K562 (cell line): ENCODE measurements around the gene DNAI1. TPM values are rescaled to one million over a fixed set of nuclear protein-coding genes. Genes with fewer than 3 reads are reported as not detected.

ENCODE experiments used
- ARID4B ChIP-seq: sonication (generic); formaldehyde crosslinking; IDR thresholded peaks from 2 replicates; pipeline ENCODE4 v1.8.0; 2022; ENCODE audit warnings: mild to moderate bottlenecking, missing genetic modification reagents
- BACH1 ChIP-seq: fragments of 200-800 bp; sonication (Bioruptor generic); IDR thresholded peaks from 2 replicates; pipeline ENCODE4 v1.6.1; 2016; ENCODE audit warnings: missing genetic modification characterization, missing compliant biosample characterization
- CC2D1A ChIP-seq: fragments of 450-650 bp; IDR thresholded peaks from 2 replicates; pipeline ENCODE4 v1.6.1; 2017; ENCODE audit warnings: mild to moderate bottlenecking
- CHD7 ChIP-seq: fragments of 200-600 bp; sonication (generic); IDR thresholded peaks from one replicate; pipeline ENCODE4 v1.6.1; 2012; ENCODE audit warnings: mild to moderate bottlenecking, low read depth, low read length, inconsistent platforms
- EGR1 ChIP-seq: fragments of 450-650 bp; conservative IDR thresholded peaks from 2 replicates; pipeline ENCODE4 v1.6.1; 2017; ENCODE audit warnings: mild to moderate bottlenecking
- HDAC1 ChIP-seq, 2 experiments: fragments of 450-650 bp; IDR thresholded peaks; 2 replicates each; pipeline ENCODE4 v1.6.1; 2016 to 2017; ENCODE audit warnings: inconsistent platforms in 1 of 2, mild to moderate bottlenecking in 1 of 2, moderate library complexity in 1 of 2
- NFE2L1 ChIP-seq: fragments of 450-650 bp; IDR thresholded peaks from 2 replicates; pipeline ENCODE4 v1.6.1; 2016; ENCODE audit warnings: missing genetic modification characterization, low read depth, mild to moderate bottlenecking, missing compliant biosample characterization, moderate library complexity, borderline replicate concordance
- RBM34 ChIP-seq: fragments of 200-400 bp; formaldehyde crosslinking; IDR thresholded peaks from 2 replicates; pipeline ENCODE4 v1.6.1; 2018; ENCODE audit warnings: low read length, borderline replicate concordance; ENCODE audit not compliant: insufficient read depth
- TCFL5 ChIP-seq: fragments of 250-450 bp; sonication (Bioruptor Pico); conservative IDR thresholded peaks from 2 replicates; pipeline ENCODE4 v1.6.1; 2021; ENCODE audit warnings: mild to moderate bottlenecking, moderate library complexity, matching md5 sums
- TEAD1 ChIP-seq, 2 experiments: fragments of 450-650 bp in 1 of 2; sonication (generic) in 1 of 2; formaldehyde crosslinking; IDR thresholded peaks; 2 replicates each; pipeline versions ENCODE4 v1.4.0 to v1.8.0; 2020 to 2022; ENCODE audit warnings: mild to moderate bottlenecking in 2 of 2, missing genetic modification reagents in 1 of 2
- TRIM24 ChIP-seq, 2 experiments: fragments of 450-650 bp; IDR thresholded peaks; 2 replicates each; pipeline ENCODE4 v1.6.1; 2016
- ZFP1 ChIP-seq: fragments of 450-650 bp; formaldehyde crosslinking; IDR thresholded peaks from 2 replicates; pipeline ENCODE4 v1.4.0; 2020; ENCODE audit warnings: mild to moderate bottlenecking, mixed read lengths
- ZNF165 ChIP-seq: fragments of 250-450 bp; sonication (Bioruptor Pico); IDR thresholded peaks from 2 replicates; pipeline ENCODE4 v1.4.0; 2020; ENCODE audit warnings: borderline replicate concordance
- ZNF436 ChIP-seq: fragments of 250-450, 450-650 bp; sonication (Bioruptor Pico); formaldehyde crosslinking; IDR thresholded peaks from 2 replicates; pipeline ENCODE4 v1.7.0; 2020; ENCODE audit warnings: mild to moderate bottlenecking
- polyA plus RNA-seq, 8 experiments: library from polyadenylated mRNA; depleted of rRNA in 4 of 8; stranded (reverse) in 5 of 8; unstranded in 3 of 8; fragments of >200 nt; fragmentation: Nextera tagmentation in 2 of 8; fragmentation: Illumina TruSeq in 1 of 8; extraction: Ambion mirVana in 2 of 8; extraction: Trizol in 1 of 8; gene quantifications; 2 replicates each; pipeline versions ENCODE4 v1.2.1 to v1.2.3, GENCODE V29; 2011 to 2014; ENCODE audit warnings: inconsistent platforms in 1 of 8, missing spikeins in 1 of 8
- total RNA-seq, 7 experiments: library from RNA; depleted of rRNA in 6 of 7; stranded (reverse); fragments of >200 nt in 6 of 7; fragmentation: Illumina TruSeq in 2 of 7; extraction: Trizol in 2 of 7; gene quantifications; 2 replicates each; pipeline versions ENCODE4 v1.2.1 to v1.2.3, GENCODE V29; 2011 to 2021; ENCODE audit warnings: low replicate concordance in 1 of 7

Gene DNAI1
- total and polyA plus RNA-seq, 9 of the 15 experiments (the other 6 are each of a cell fraction or from before 2014, with no cell fraction given): 0.01 to 0.17 (median 0.04) TPM; not detected in 6

DNA sequence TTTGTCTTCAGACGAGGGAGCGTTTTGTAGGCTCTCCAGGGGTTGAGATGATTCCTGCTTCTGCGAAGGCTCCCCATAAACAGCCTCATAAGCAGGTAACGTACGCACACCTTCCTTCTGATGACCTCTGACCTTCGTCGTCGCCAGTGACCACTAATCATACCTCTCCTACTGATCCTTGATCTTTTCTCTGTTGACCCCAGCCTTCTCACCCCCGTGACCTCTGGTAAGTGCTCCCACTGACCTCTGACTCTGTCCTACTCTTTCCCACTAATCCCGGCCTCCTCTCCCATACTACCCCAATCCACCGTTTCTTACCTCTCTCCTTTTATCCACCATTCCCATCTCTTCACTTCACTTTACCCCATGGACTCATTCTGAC, 345 bp downstream of the DNAI1 start (continued):
- TF ChIP-seq ARID4B (CRISPR knock-in tag) (no peak), ZNF436 (CRISPR knock-in tag) (no peak), CHD7 (no peak), RBM34 (no peak), TRIM24 (IDR thresholded peaks at IDR 0.05) (no peak), BACH1 (tag) (no peak), CC2D1A (no peak), EGR1 (no peak), TEAD1 (CRISPR knock-in tag; IDR thresholded peaks at IDR 0.05) (no peak), NFE2L1 (tag) (no peak), ZFP1 (CRISPR knock-in tag) (no peak), ZNF165 (CRISPR knock-in tag) (no peak), TCFL5 (no peak), HDAC1 (IDR thresholded peaks at IDR 0.05) (0 out of 4 replicates have a peak, but pooled peaks of 1 of the 2 experiments have one; percentile 28)
